Adrenal gland (tissue), 5 donors: ENCODE results near the gene ZCCHC17.

ENCODE experiments used
- CTCF ChIP-seq, 6 experiments: fragments of 450-650 bp in 4 of 6; fragments of 200-600 bp in 2 of 6; sonication (generic) in 1 of 6; IDR thresholded peaks; 1 replicate in 5 of 6; 2 replicates in 1 of 6; pipeline versions ENCODE4 v1.5.1 to v1.8.0; 2016 to 2021; ENCODE audit warnings: antibody characterized with exemption in 6 of 6, mild to moderate bottlenecking in 2 of 6, moderate library complexity in 1 of 6
- POLR2A ChIP-seq, 2 donors: fragments of 450-650 bp; IDR thresholded peaks; one replicate each; pipeline ENCODE4 v1.6.1; 2017; ENCODE audit warnings: antibody characterized with exemption in 2 of 2, mild to moderate bottlenecking in 2 of 2, moderate library complexity in 1 of 2
- donor health status: DM: no; HTN: no; CAD: no.

GRCh38 chr1:31398246-31398645, 101.4 kb downstream of the ZCCHC17 start:
- no peak for TF ChIP-seq CTCF (IDR thresholded peaks at IDR 0.05)
- TF ChIP-seq POLR2A (IDR thresholded peaks at IDR 0.05), result no peak
